OCI-LY3 (cell line): ENCODE data around the gene ZNF688.

Source experiments
- CTCF ChIP-seq: fragments of 200-600, 300-600 bp; sonication (generic); IDR thresholded peaks from 2 replicates; pipeline ENCODE4 v1.5.1; 2014; ENCODE audit warnings: antibody characterized with exemption, low read length, low read depth
- EZH2phosphoT487 ChIP-seq: fragments of 200-600 bp; shearing (Covaris generic); IDR thresholded peaks from 2 replicates; pipeline ENCODE4 v1.6.1; 2018; ENCODE audit warnings: antibody characterized with exemption, mixed run types, low read depth

DNA sequence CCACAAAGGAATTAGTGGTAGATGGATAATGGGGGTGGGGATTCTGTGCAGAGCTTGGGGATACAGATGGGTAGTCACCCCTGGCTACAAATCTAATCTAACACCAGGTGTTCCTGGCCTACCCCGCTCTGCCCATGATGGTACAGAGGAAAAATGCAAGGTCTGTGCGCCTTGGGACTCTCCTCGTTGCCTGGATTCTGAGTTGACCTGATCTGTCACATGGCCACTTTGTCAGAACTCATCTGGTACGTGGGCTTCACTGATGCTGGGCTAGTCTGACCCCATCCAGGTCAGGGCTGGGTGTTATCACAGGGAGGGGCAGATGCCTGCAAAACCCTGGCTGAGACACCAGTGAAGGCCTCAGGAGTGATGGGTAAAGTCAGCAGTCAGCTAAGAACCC lies 18.6 kb downstream of the ZNF688 start:
- no peak for TF ChIP-seq CTCF
- no peak for TF ChIP-seq EZH2phosphoT487
